MM.1S (cell line): Measurements from ENCODE around the gene PPWD1.

Experiments
- DNase-seq: peaks from one replicate; pipeline ENCODE4 v3.0.0-alpha.2; 2015
- H2AFZ ChIP-seq: fragments of 300-600 bp; sonication (generic); 2 replicates; pipeline ENCODE4 v1.6.0; 2016; ENCODE audit warnings: antibody characterized with exemption, low read length
- H3F3A ChIP-seq: fragments of 300-600 bp; sonication (generic); 2 replicates; pipeline ENCODE4 v1.6.1; 2016; ENCODE audit warnings: mild to moderate bottlenecking, antibody characterized with exemption, low read length, moderate library complexity, mixed read lengths; ENCODE audit not compliant: insufficient read depth
- H3K27ac ChIP-seq: fragments of 300-600 bp; sonication (generic); 2 replicates; pipeline ENCODE4 v1.5.1; 2016; ENCODE audit warnings: mild to moderate bottlenecking, low read length
- H3K27me3 ChIP-seq: fragments of 300-600 bp; sonication (generic); replicated peaks from 2 replicates; pipeline ENCODE4 v1.6.0; 2016; ENCODE audit warnings: low read length; ENCODE audit not compliant: insufficient read depth
- H3K36me3 ChIP-seq: fragments of 300-600 bp; sonication (generic); replicated peaks from 2 replicates; pipeline ENCODE4 v1.6.1; 2016; ENCODE audit warnings: mild to moderate bottlenecking, low read length, mixed read lengths; ENCODE audit not compliant: insufficient read depth
- H3K4me1 ChIP-seq: fragments of 300-600 bp; sonication (generic); 2 replicates; pipeline ENCODE4 v1.6.1; 2016; ENCODE audit warnings: low read length, mixed read lengths
- H3K4me2 ChIP-seq: fragments of 300-600 bp; sonication (generic); 2 replicates; pipeline ENCODE4 v1.6.0; 2016; ENCODE audit warnings: low read depth, low read length
- H3K4me3 ChIP-seq: fragments of 300-600 bp; sonication (generic); 2 replicates; pipeline ENCODE4 v1.5.1; 2016; ENCODE audit warnings: low read length, mixed read lengths
- H3K79me2 ChIP-seq: fragments of 300-600 bp; sonication (generic); 2 replicates; pipeline ENCODE4 v1.6.1; 2016; ENCODE audit warnings: mixed run types, low read length, mixed read lengths
- H3K9ac ChIP-seq: fragments of 300-600 bp; sonication (generic); 2 replicates; pipeline ENCODE4 v1.6.1; 2016; ENCODE audit warnings: low read length, mixed read lengths
- H3K9me2 ChIP-seq: fragments of 300-600 bp; sonication (generic); replicated peaks from 2 replicates; pipeline ENCODE4 v1.6.1; 2016; ENCODE audit warnings: mild to moderate bottlenecking, low read length, mixed read lengths; ENCODE audit not compliant: insufficient read depth
- H3K9me3 ChIP-seq: fragments of 300-600 bp; sonication (generic); replicated peaks from 2 replicates; pipeline ENCODE4 v1.6.1; 2016; ENCODE audit warnings: mild to moderate bottlenecking, low read length, mixed read lengths; ENCODE audit not compliant: insufficient read depth
- H4K20me1 ChIP-seq: fragments of 300-600 bp; sonication (generic); 2 replicates; pipeline ENCODE4 v1.6.1; 2016; ENCODE audit warnings: mild to moderate bottlenecking, low read length, moderate library complexity, mixed read lengths; ENCODE audit not compliant: insufficient read depth
- CTCF ChIP-seq: fragments of 300-600 bp; sonication (generic); IDR thresholded peaks from 2 replicates; pipeline ENCODE4 v1.5.1; 2016; ENCODE audit warnings: antibody characterized with exemption, low read length, mixed read lengths
- EZH2 ChIP-seq: fragments of 300-600 bp; sonication (generic); optimal IDR thresholded peaks from 2 replicates; pipeline ENCODE3; 2017; ENCODE audit warnings: low read depth, mild to moderate bottlenecking, antibody characterized with exemption, low read length, mixed read lengths
- EZH2phosphoT487 ChIP-seq: fragments of 300-600 bp; sonication (generic); IDR thresholded peaks from 2 replicates; pipeline ENCODE4 v1.6.1; 2018; ENCODE audit warnings: antibody characterized with exemption, low read length

Gene PPWD1

GRCh38 chr5:65535529-65535987 is 27.5 kb upstream of the PPWD1 start:
- H2AFZ ChIP-seq: no peak overlapping the region
- DNase-seq: no peak
- no peaks in the 10 kb centered on the region for H3K9me3 ChIP-seq
- no peaks in the 10 kb centered on the region for H3K4me1 ChIP-seq
- H3F3A ChIP-seq: no peaks in the 10 kb centered on the region
- H3K27me3 ChIP-seq: no peaks in the 10 kb centered on the region
- no peaks in the 10 kb centered on the region for H4K20me1 ChIP-seq
- H3K27ac ChIP-seq: no peak overlapping the region
- no peak for TF ChIP-seq EZH2
- no peak for TF ChIP-seq EZH2phosphoT487
- H3K36me3 ChIP-seq: no peaks in the 10 kb centered on the region
- H3K79me2 ChIP-seq: no peaks in the 10 kb centered on the region
- no peak overlapping the region for H3K9ac ChIP-seq
- H3K4me2 ChIP-seq: no peak overlapping the region
- no peaks in the 10 kb centered on the region for H3K9me2 ChIP-seq
- no peak overlapping the region for H3K4me3 ChIP-seq

- Histone ChIP-seq H3K4me3 (no peak overlapping the region), H3K27me3 (no peaks in the 10 kb centered on the region), H3K36me3 (no peaks in the 10 kb centered on the region), H3K9me2 (no peaks in the 10 kb centered on the region), H2AFZ (no peak overlapping the region), H3K9ac (no peak overlapping the region), H3K27ac (no peak overlapping the region), H3F3A (no peaks in the 10 kb centered on the region), H3K4me1 (0 out of 2 replicates have a peak, but pooled peaks cover 5% of the 10 kb centered on the region), H3K4me2 (no peak overlapping the region), H3K79me2 (no peaks in the 10 kb centered on the region), H3K9me3 (no peaks in the 10 kb centered on the region), H4K20me1 (no peaks in the 10 kb centered on the region)
- TF ChIP-seq EZH2phosphoT487 (no peak), CTCF (no peak), EZH2 (no peak)
- no peak for DNase-seq
Measured at GRCh38 chr5:65539827-65540226, 23.3 kb upstream of the PPWD1 start.

- no peak for DNase-seq
- Histone ChIP-seq H3K9me3 (no peaks in the 10 kb centered on the region), H3K27ac (no peak overlapping the region), H2AFZ (no peak overlapping the region), H3K4me2 (no peak overlapping the region), H3F3A (no peaks in the 10 kb centered on the region), H3K27me3 (no peaks in the 10 kb centered on the region), H3K4me3 (no peak overlapping the region), H3K36me3 (no peaks in the 10 kb centered on the region; the same call in 1 of the 2 replicates), H4K20me1 (no peaks in the 10 kb centered on the region), H3K9ac (no peak overlapping the region), H3K4me1 (0 out of 2 replicates have a peak, but pooled peaks cover 5% of the 10 kb centered on the region), H3K79me2 (no peaks in the 10 kb centered on the region), H3K9me2 (no peaks in the 10 kb centered on the region)
- TF ChIP-seq EZH2phosphoT487 (no peak), EZH2 (no peak), CTCF (no peak)
Measured at GRCh38 chr5:65544473-65544872, 18.6 kb upstream of the PPWD1 start.

GRCh38 chr5:65546141-65546540 is 17.0 kb upstream of the PPWD1 start:
- H3K4me1 ChIP-seq: 0 out of 2 replicates have a peak, but pooled peaks cover 5% of the 10 kb centered on the region
- H4K20me1 ChIP-seq: no peaks in the 10 kb centered on the region
- no peak overlapping the region for H3K4me3 ChIP-seq
- no peaks in the 10 kb centered on the region; the same call in 1 of the 2 replicates for H3K36me3 ChIP-seq
- no peaks in the 10 kb centered on the region for H3F3A ChIP-seq
- no peak for DNase-seq
- no peaks in the 10 kb centered on the region for H3K9me2 ChIP-seq
- H3K4me2 ChIP-seq: no peak overlapping the region
- H3K9ac ChIP-seq: no peak overlapping the region
- TF ChIP-seq EZH2phosphoT487 (no peak), EZH2 (no peak), CTCF (no peak)
- no peaks in the 10 kb centered on the region for H3K79me2 ChIP-seq
- no peaks in the 10 kb centered on the region for H3K9me3 ChIP-seq
- H3K27me3 ChIP-seq: no peaks in the 10 kb centered on the region
- no peak overlapping the region for H2AFZ ChIP-seq
- no peak overlapping the region for H3K27ac ChIP-seq
